ENCODE results near the gene YBEY. TPM values are rescaled to one million over a fixed set of nuclear protein-coding genes. Genes with fewer than 3 reads are reported as not detected.

Gene YBEY
- total and polyA plus RNA-seq, 2 of the 8 experiments (the other 6 are each of a cell fraction or from before 2014, with no cell fraction given), result 26.9 to 31.9 TPM

DNA sequence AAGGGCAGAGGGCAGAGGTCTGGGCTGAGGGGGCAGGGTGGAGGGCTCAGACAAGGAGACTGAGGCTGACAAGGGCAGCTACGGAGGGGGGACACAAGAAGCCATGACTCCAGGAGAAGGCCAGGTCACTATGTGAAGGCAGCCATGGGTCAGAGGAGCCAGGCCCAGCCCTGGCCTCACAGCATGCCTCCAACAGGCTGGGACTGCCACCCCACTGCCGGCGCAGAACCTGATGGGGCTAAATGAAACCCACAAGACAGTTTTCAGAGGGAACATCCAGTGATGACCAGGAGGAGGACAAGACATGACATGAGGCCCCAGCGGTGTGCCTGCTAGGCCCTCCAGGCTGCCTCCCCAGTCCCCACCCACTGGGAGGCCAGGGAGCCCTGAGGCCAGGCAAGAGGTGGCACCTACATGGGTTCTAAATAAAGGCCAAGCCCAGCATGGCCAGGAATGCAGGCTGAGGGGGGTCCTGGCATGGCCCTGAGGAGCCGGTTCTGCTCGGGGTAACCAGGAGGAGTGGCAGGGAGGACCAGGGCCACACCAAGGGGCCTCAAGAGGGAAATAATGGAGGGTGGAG lies 30.3 kb upstream of the YBEY start:
- Histone ChIP-seq H2BK12ac (ENCODE audit: low read depth, low read length) (no peak overlapping the region), H4K5ac (ENCODE audit: insufficient read length, low read depth, low read length) (no peak overlapping the region), H3K79me1 (ENCODE audit: low read depth, low read length) (no peaks in the 10 kb centered on the region), H3K14ac (ENCODE audit: insufficient read length) (no peak overlapping the region), H2BK20ac (ENCODE audit: low read length) (no peak overlapping the region), H4K8ac (ENCODE audit: extremely low read depth, insufficient read depth, low read length) (no peak overlapping the region), H3K4me3 (ENCODE audit: extremely low read depth in 1 of 4, insufficient read depth in 2 of 4, low read depth in 3 of 4, low read length in 4 of 4) (no peak overlapping the region), H3K4me1 (replicated peaks in 1 of 4; ENCODE audit: control insufficient read depth in 3 of 4, insufficient read depth in 4 of 4, low read length in 3 of 4) (no peaks in the 10 kb centered on the region), H3K9me3 (ENCODE audit: insufficient read depth in 2 of 2, low read depth in 1 of 2, low read length in 1 of 2) (no peaks in the 10 kb centered on the region), H3K27me3 (replicated peaks in 1 of 4; ENCODE audit: control insufficient read depth in 3 of 4, extremely low read depth in 1 of 4, insufficient read depth in 3 of 4, low read length in 3 of 4) (no peaks in the 10 kb centered on the region), H3K36me3 (ENCODE audit: control insufficient read depth in 2 of 4, insufficient read depth in 4 of 4, low read length in 3 of 4) (peaks cover 29 to 88% (median 61%) of the 10 kb centered on the region in 4 experiments), H3K27ac (ENCODE audit: low read depth, low read length) (no peak overlapping the region), H3K4ac (replicated peaks; ENCODE audit: insufficient read length, low read depth, low read length) (no peak overlapping the region), H3K23ac (ENCODE audit: insufficient read length) (no peak overlapping the region), H4K91ac (replicated peaks; ENCODE audit: insufficient read length, low read length) (no peak overlapping the region), H2BK15ac (ENCODE audit: low read length) (no peak overlapping the region), H2BK120ac (replicated peaks; ENCODE audit: low read depth, low read length) (no peak overlapping the region), H3K9ac (replicated peaks in 1 of 4; ENCODE audit: extremely low read depth in 1 of 4, low read depth in 3 of 4, low read length in 3 of 4) (no peak overlapping the region), H3K56ac (replicated peaks; ENCODE audit: insufficient read length, low read depth, low read length) (no peak overlapping the region), H3K18ac (ENCODE audit: extremely low read depth, low read length) (no peak overlapping the region), H2AK5ac (ENCODE audit: low read depth, low read length) (no peak overlapping the region), H3K79me2 (ENCODE audit: control insufficient read depth in 1 of 2, insufficient read depth in 2 of 2, low read length in 2 of 2) (no peaks in the 10 kb centered on the region), H2AFZ (ENCODE audit: low read length) (no peak overlapping the region), H4K20me1 (replicated peaks in 1 of 2; ENCODE audit: control insufficient read depth in 1 of 2, insufficient read depth in 2 of 2, low read length in 2 of 2) (peaks cover 5% of the 10 kb centered on the region in 2 experiments), H2BK5ac (ENCODE audit: low read depth, low read length) (no peak overlapping the region), H3K4me2 (ENCODE audit: insufficient read depth in 1 of 2, low read depth in 2 of 2, low read length in 2 of 2) (no peak overlapping the region), H3K23me2 (ENCODE audit: low read depth, low read length) (no peaks in the 10 kb centered on the region)
- POLR2A ChIA-PET (ENCODE audit: partially characterized antibody), result interaction anchor here (1.2 to 1.5 kb wide), 3 partner anchors 9 to 11 kb away, joined by 3 to 4 read pairs (median 3); no protein-coding TSS in a partner anchor
- CTCF ChIA-PET (ENCODE audit: partially characterized antibody), result interaction anchor here (0.5 to 2.3 kb wide), 6 partner anchors 10 to 104 kb away, joined by 3 to 13 read pairs (median 4); no protein-coding TSS in a partner anchor
- FAIRE-seq (no peak), DNase-seq (ENCODE audit: low read depth in 1 of 2, low spot score in 2 of 2) (no peak)
- WGBS, 2 experiments (ENCODE audit: extremely low coverage in 1 of 2, insufficient coverage in 1 of 2, insufficient read length in 1 of 2, insufficient replicate concordance in 2 of 2, low coverage in 1 of 2, low lambda C conversion rate in 2 of 2, missing lambda C conversion rate in 1 of 2), result 96% methylated on average over 4 of the region's 6 CpGs; no CpG with 5 or more reads in 1 of the 2 experiments
- no peak for TF ChIP-seq TCF12 (IDR thresholded peaks at IDR 0.05; ENCODE audit: low read depth, low read length)
- TF ChIP-seq RAD21 (IDR thresholded peaks at IDR 0.05 in 1 of 2, conservative IDR thresholded peaks at IDR 0.05 in 1 of 2; ENCODE audit: low read depth in 2 of 2, low read length in 2 of 2), result no peak
- TF ChIP-seq SP1 (IDR thresholded peaks at IDR 0.05; ENCODE audit: low read depth, low read length), result no peak
- no peak for TF ChIP-seq TBP (IDR thresholded peaks at IDR 0.05; ENCODE audit: low read depth, low read length)
- TF ChIP-seq TAF7 (optimal IDR thresholded peaks at IDR 0.05; ENCODE audit: borderline replicate concordance, low read depth, low read length), result no peak
- no peak for TF ChIP-seq EGR1 (IDR thresholded peaks at IDR 0.05; ENCODE audit: borderline replicate concordance, low read depth, low read length)
- TF ChIP-seq NANOG (IDR thresholded peaks at IDR 0.05; ENCODE audit: insufficient read depth, low read depth, low read length, poor library complexity, severe bottlenecking), result no peak
- TF ChIP-seq SRF (IDR thresholded peaks at IDR 0.05; ENCODE audit: low read depth, low read length), result no peak
- no peak for TF ChIP-seq SP4 (IDR thresholded peaks at IDR 0.05; ENCODE audit: low read length)
- TF ChIP-seq MAFK (IDR thresholded peaks at IDR 0.05; ENCODE audit: low read depth, low read length), result no peak
- no peak for TF ChIP-seq EZH2 (IDR thresholded peaks at IDR 0.05; ENCODE audit: low read depth, low read length, severe bottlenecking)
- no peak for TF ChIP-seq SUZ12 (IDR thresholded peaks at IDR 0.05; ENCODE audit: low read length)
- TF ChIP-seq SIRT6 (IDR thresholded peaks at IDR 0.05; ENCODE audit: low read length), result no peak
- no peak for TF ChIP-seq POLR2A (IDR thresholded peaks at IDR 0.05; ENCODE audit: control extremely low read depth in 1 of 2, low read depth in 2 of 2, low read length in 2 of 2)
- TF ChIP-seq PHF8 (conservative IDR thresholded peaks at IDR 0.05; ENCODE audit: low read depth, low read length), result no peak

Data from H1 (cell line).